HepG2 (cell line): ENCODE results near the gene PET100. TPM values are rescaled to one million over a fixed set of nuclear protein-coding genes. Genes with fewer than 3 reads are reported as not detected.

Source experiments
- ATAC-seq: fragments of 200-7000 bp; cut with Tn5 transposase; 3 replicates; pipeline ENCODE4 v1.9.1; 2020; ENCODE audit warnings: mild to moderate bottlenecking, moderate library complexity
- BruUV-seq: library from RNA; stranded (reverse); fragments of 400-500 nt; replicated peaks from 2 replicates; lab custom pipeline; 2021; lab: Mats Ljungman, UMichigan
- CTCF ChIA-PET: fragments of 300-600 bp; formaldehyde crosslinking; extraction: SDS; loops from one replicate; lab custom pipeline; 2021; ENCODE audit warnings: low total read pairs, inconsistent platforms, low intra/inter-chr PET ratio; lab: Yijun Ruan, JAX
- POLR2A ChIA-PET: fragments of 350-600 bp; sonication (Branson Sonifier 250); formaldehyde crosslinking; loops from one replicate; lab custom pipeline; 2020; ENCODE audit warnings: antibody characterized with exemption, inconsistent platforms; lab: Yijun Ruan, JAX
- DNase-seq: peaks from one replicate; pipeline ENCODE4 v3.0.0-alpha.2; 2015; ENCODE audit warnings: low spot score
- FAIRE-seq: peaks from 3 replicates; lab custom pipeline; 2011; peaks lifted over from hg19 to GRCh38; lab: Jason Lieb, UNC
- H2AFZ ChIP-seq: one replicate; pipeline ENCODE4 v1.6.1; 2011; ENCODE audit warnings: low read length, inconsistent platforms
- H3K27ac ChIP-seq: fragments of 300-600 bp; 3 replicates; pipeline ENCODE4 v1.8.0; 2011; ENCODE audit warnings: mixed run types, mild to moderate bottlenecking, mixed read lengths, low read length, inconsistent platforms; ENCODE audit not compliant: insufficient read depth; ENCODE audit errors: extremely low read length
- H3K27me3 ChIP-seq, 2 experiments: fragments of 200-600 bp in 1 of 2; 2 replicates in 1 of 2; 3 replicates in 1 of 2; pipeline versions ENCODE4 v1.6.0 to v1.8.0; 2011; ENCODE audit warnings: low read length in 2 of 2, mild to moderate bottlenecking in 2 of 2, moderate library complexity in 2 of 2, inconsistent platforms in 1 of 2; ENCODE audit not compliant: insufficient read depth in 2 of 2, control insufficient read depth in 1 of 2
- H3K36me3 ChIP-seq, 2 experiments: fragments of 200-600 bp in 1 of 2; replicated peaks in 1 of 2; 2 replicates in 1 of 2; 3 replicates in 1 of 2; pipeline versions ENCODE4 v1.5.1 to v1.8.0; 2011; ENCODE audit warnings: low read length in 2 of 2, inconsistent platforms in 1 of 2; ENCODE audit not compliant: insufficient read depth in 2 of 2, control insufficient read depth in 1 of 2
- H3K4me1 ChIP-seq: 2 replicates; pipeline ENCODE4 v1.5.1; 2012; ENCODE audit warnings: low read length, inconsistent platforms; ENCODE audit not compliant: insufficient read depth
- H3K4me2 ChIP-seq: 2 replicates; pipeline ENCODE4 v1.6.0; 2011; ENCODE audit warnings: low read depth, low read length, inconsistent platforms
- H3K4me3 ChIP-seq, 3 experiments: fragments of 200-600 bp in 1 of 3; sonication (generic), shearing (Covaris generic) in 1 of 3; replicated peaks in 1 of 3; 2 replicates each; pipeline ENCODE4 v1.5.1; 2011 to 2016; ENCODE audit warnings: low read length in 3 of 3, inconsistent platforms in 2 of 3, low read depth in 2 of 3, mild to moderate bottlenecking in 2 of 3, control low read depth in 1 of 3, mixed read lengths in 1 of 3; ENCODE audit not compliant: insufficient read depth in 1 of 3
- H3K79me2 ChIP-seq: one replicate; pipeline ENCODE4 v1.6.1; 2011; ENCODE audit warnings: low read length, inconsistent platforms; ENCODE audit not compliant: insufficient read depth
- H3K9ac ChIP-seq: 2 replicates; pipeline ENCODE4 v1.6.0; 2011; ENCODE audit warnings: mild to moderate bottlenecking, low read depth, low read length, inconsistent platforms; ENCODE audit not compliant: insufficient read depth
- H3K9me3 ChIP-seq: 2 replicates; pipeline ENCODE4 v1.5.1; 2012; ENCODE audit warnings: mild to moderate bottlenecking, low read length
- H4K20me1 ChIP-seq: 2 replicates; pipeline ENCODE4 v1.6.0; 2011; ENCODE audit warnings: inconsistent platforms, mild to moderate bottlenecking, low read length, moderate library complexity; ENCODE audit not compliant: insufficient read depth
- DPF2 ChIP-seq: sonication (generic); formaldehyde crosslinking; IDR thresholded peaks from 2 replicates; pipeline ENCODE4 v1.4.0; 2020; ENCODE audit warnings: mild to moderate bottlenecking, low read depth, missing genetic modification reagents, borderline replicate concordance
- HMG20A ChIP-seq: IDR thresholded peaks from 2 replicates; pipeline ENCODE4 v1.6.1; 2016; ENCODE audit warnings: borderline replicate concordance
- KDM2A ChIP-seq: sonication (generic); formaldehyde crosslinking; IDR thresholded peaks from 2 replicates; pipeline ENCODE4 v1.4.0; 2020; ENCODE audit warnings: low read depth, missing genetic modification reagents, borderline replicate concordance
- ZNF543 ChIP-seq: sonication (generic); formaldehyde crosslinking; IDR thresholded peaks from 2 replicates; pipeline ENCODE4 v1.4.0; 2020; ENCODE audit warnings: mild to moderate bottlenecking, missing genetic modification reagents
- ZNF891 ChIP-seq: sonication (generic); formaldehyde crosslinking; IDR thresholded peaks from 2 replicates; pipeline ENCODE4 v1.5.0; 2020; ENCODE audit warnings: mild to moderate bottlenecking, missing genetic modification reagents
- WGBS: methylation state at CpG from one replicate; pipeline ENCODE4 v1.1.6; 2017; ENCODE audit warnings: low lambda C conversion rate; 5-methylcytosine and 5-hydroxymethylcytosine counted together
- in situ Hi-C: cut with HindIII; loops from 2 replicates; pipeline ENCODE4 v1.10.0; 2017; ENCODE audit warnings: low pct_unique_long_range_greater_than_20kb; ENCODE audit not compliant: extremely low pct_ligation_motif_present
- intact Hi-C: fragments of 100-400 bp; cut with micrococcal nuclease; formaldehyde crosslinking; loops from one replicate; pipeline ENCODE4 v1.10.0; 2022; ENCODE audit not compliant: unreplicated experiment
- polyA plus RNA-seq, 8 experiments: library from polyadenylated mRNA; depleted of rRNA in 3 of 8; stranded (reverse) in 7 of 8; unstranded in 1 of 8; fragments of >200 nt; fragmentation: Illumina TruSeq in 4 of 8; extraction: Trizol in 4 of 8; gene quantifications; 2 replicates each; pipeline versions ENCODE4 v1.2.1 to v1.2.3, GENCODE V29; 2011 to 2016; ENCODE audit warnings: low read depth in 4 of 8, missing spikeins in 1 of 8, mixed read lengths in 1 of 8; ENCODE audit not compliant: insufficient read depth in 1 of 8
- total RNA-seq, 5 experiments: library from RNA; depleted of rRNA; stranded (reverse); fragments of >200 nt; fragmentation: Illumina TruSeq; extraction: Trizol; gene quantifications; 2 replicates each; pipeline ENCODE4 v1.2.3, GENCODE V29; 2016; ENCODE audit warnings: low read depth in 1 of 5
- TF ChIP-seq, protein P1 (sequence below): sonication (generic); formaldehyde crosslinking; IDR thresholded peaks from 2 replicates; pipeline ENCODE4 v1.4.0; 2020; ENCODE audit warnings: mild to moderate bottlenecking, missing genetic modification reagents
- TF ChIP-seq, protein P2 (sequence below): sonication (generic); formaldehyde crosslinking; IDR thresholded peaks from 2 replicates; pipeline ENCODE4 v1.4.0; 2020; ENCODE audit warnings: mild to moderate bottlenecking, missing genetic modification reagents
- TF ChIP-seq, protein P3 (sequence below): IDR thresholded peaks from 2 replicates; pipeline ENCODE4 v1.6.1; 2016; ENCODE audit warnings: control low read depth
- TF ChIP-seq, protein P4 (sequence below): sonication (generic); formaldehyde crosslinking; IDR thresholded peaks from 2 replicates; pipeline ENCODE4 v1.4.0; 2020; ENCODE audit warnings: mild to moderate bottlenecking, missing genetic modification reagents

Gene PET100
- total and polyA plus RNA-seq, 2 of the 13 experiments (the other 11 are each of a cell fraction or from before 2014, with no cell fraction given), result 22.3 to 66.5 TPM

DNA sequence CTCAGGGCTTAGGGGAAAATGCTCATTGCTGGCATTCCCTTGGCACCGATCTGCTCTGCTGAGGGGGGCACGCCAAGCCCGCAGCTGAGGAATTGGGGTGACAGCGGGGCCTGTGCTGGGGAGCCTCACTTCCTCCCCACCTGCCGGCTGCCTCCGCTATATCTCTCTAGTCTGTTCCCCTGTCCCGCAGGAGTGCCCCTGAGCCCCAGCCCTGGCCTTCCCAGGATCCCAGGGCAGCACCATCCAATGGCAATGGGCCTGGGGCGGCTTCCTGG lies 16.8 kb downstream of the PET100 start:
- no CpG with 5 or more reads among the region's 8 CpGs for WGBS
- Histone ChIP-seq H4K20me1 (no peaks in the 10 kb centered on the region), H3K27ac (no peak overlapping the region), H3K9ac (no peak overlapping the region), H3K9me3 (no peaks in the 10 kb centered on the region), H3K4me3 (no peak overlapping the region), H3K79me2 (no peaks in the 10 kb centered on the region), H3K4me2 (no peak overlapping the region), H2AFZ (no peak overlapping the region), H3K4me1 (no peaks in the 10 kb centered on the region), H3K27me3 (no peaks in the 10 kb centered on the region), H3K36me3 (no peaks in the 10 kb centered on the region)
- TF ChIP-seq ZNF543 (CRISPR knock-in tag) (no peak), ZNF891 (CRISPR knock-in tag) (no peak), HMG20A (no peak), DPF2 (CRISPR knock-in tag) (no peak), KDM2A (CRISPR knock-in tag) (no peak)
- TF ChIP-seq, protein P1, sequence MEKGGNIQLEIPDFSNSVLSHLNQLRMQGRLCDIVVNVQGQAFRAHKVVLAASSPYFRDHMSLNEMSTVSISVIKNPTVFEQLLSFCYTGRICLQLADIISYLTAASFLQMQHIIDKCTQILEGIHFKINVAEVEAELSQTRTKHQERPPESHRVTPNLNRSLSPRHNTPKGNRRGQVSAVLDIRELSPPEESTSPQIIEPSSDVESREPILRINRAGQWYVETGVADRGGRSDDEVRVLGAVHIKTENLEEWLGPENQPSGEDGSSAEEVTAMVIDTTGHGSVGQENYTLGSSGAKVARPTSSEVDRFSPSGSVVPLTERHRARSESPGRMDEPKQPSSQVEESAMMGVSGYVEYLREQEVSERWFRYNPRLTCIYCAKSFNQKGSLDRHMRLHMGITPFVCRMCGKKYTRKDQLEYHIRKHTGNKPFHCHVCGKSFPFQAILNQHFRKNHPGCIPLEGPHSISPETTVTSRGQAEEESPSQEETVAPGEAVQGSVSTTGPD (CRISPR knock-in tag), result no peak
- TF ChIP-seq, protein P2, sequence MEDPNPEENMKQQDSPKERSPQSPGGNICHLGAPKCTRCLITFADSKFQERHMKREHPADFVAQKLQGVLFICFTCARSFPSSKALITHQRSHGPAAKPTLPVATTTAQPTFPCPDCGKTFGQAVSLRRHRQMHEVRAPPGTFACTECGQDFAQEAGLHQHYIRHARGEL, result no peak
- TF ChIP-seq, protein P3, sequence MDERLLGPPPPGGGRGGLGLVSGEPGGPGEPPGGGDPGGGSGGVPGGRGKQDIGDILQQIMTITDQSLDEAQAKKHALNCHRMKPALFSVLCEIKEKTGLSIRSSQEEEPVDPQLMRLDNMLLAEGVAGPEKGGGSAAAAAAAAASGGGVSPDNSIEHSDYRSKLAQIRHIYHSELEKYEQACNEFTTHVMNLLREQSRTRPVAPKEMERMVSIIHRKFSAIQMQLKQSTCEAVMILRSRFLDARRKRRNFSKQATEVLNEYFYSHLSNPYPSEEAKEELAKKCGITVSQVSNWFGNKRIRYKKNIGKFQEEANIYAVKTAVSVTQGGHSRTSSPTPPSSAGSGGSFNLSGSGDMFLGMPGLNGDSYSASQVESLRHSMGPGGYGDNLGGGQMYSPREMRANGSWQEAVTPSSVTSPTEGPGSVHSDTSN, result no peak
- TF ChIP-seq, protein P4, sequence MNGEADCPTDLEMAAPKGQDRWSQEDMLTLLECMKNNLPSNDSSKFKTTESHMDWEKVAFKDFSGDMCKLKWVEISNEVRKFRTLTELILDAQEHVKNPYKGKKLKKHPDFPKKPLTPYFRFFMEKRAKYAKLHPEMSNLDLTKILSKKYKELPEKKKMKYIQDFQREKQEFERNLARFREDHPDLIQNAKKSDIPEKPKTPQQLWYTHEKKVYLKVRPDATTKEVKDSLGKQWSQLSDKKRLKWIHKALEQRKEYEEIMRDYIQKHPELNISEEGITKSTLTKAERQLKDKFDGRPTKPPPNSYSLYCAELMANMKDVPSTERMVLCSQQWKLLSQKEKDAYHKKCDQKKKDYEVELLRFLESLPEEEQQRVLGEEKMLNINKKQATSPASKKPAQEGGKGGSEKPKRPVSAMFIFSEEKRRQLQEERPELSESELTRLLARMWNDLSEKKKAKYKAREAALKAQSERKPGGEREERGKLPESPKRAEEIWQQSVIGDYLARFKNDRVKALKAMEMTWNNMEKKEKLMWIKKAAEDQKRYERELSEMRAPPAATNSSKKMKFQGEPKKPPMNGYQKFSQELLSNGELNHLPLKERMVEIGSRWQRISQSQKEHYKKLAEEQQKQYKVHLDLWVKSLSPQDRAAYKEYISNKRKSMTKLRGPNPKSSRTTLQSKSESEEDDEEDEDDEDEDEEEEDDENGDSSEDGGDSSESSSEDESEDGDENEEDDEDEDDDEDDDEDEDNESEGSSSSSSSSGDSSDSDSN (CRISPR knock-in tag), result no peak
- no peak for FAIRE-seq
- ChIA-PET POLR2A (no interaction called here), CTCF (no interaction called here)
- in situ Hi-C loops (no loop called here), intact Hi-C loops (no loop called here)
- no peak for DNase-seq
- no TSS peak for BruUV-seq
- no peak for ATAC-seq
